Smooth muscle cell (in vitro differentiated cells): ENCODE measurements around the gene FANCC. TPM values are rescaled to one million over a fixed set of nuclear protein-coding genes. Genes with fewer than 3 reads are reported as not detected.

Experiments
- DNase-seq: peaks from one replicate; lab custom pipeline; 2025; ENCODE audit not compliant: unreplicated experiment; lab: John Stamatoyannopoulos, UW
- H2AFZ ChIP-seq: fragments of 200-600 bp; sonication (generic); 2 replicates; pipeline ENCODE4 v1.6.0; 2016; ENCODE audit warnings: antibody characterized with exemption, low read depth, mild to moderate bottlenecking
- H3F3A ChIP-seq: fragments of 200-600 bp; sonication (generic); 2 replicates; pipeline ENCODE4 v1.6.0; 2017; ENCODE audit warnings: antibody characterized with exemption, low read depth
- H3K27ac ChIP-seq: fragments of 200-600 bp; sonication (generic); 2 replicates; pipeline ENCODE4 v1.5.1; 2016; ENCODE audit warnings: low read depth, mild to moderate bottlenecking
- H3K27me3 ChIP-seq: fragments of 200-600 bp; sonication (generic); 2 replicates; pipeline ENCODE4 v1.6.1; 2016; ENCODE audit warnings: low read depth, mild to moderate bottlenecking
- H3K36me3 ChIP-seq: fragments of 200-600 bp; sonication (generic); 2 replicates; pipeline ENCODE4 v1.5.1; 2016; ENCODE audit warnings: low read depth
- H3K4me1 ChIP-seq: fragments of 200-600 bp; sonication (generic); 2 replicates; pipeline ENCODE4 v1.5.1; 2016; ENCODE audit warnings: low read depth
- H3K4me2 ChIP-seq: fragments of 200-600 bp; sonication (generic); 2 replicates; pipeline ENCODE4 v1.6.0; 2016; ENCODE audit warnings: mild to moderate bottlenecking
- H3K4me3 ChIP-seq: fragments of 200-600 bp; sonication (generic); 2 replicates; pipeline ENCODE4 v1.5.1; 2016; ENCODE audit warnings: mild to moderate bottlenecking
- H3K79me2 ChIP-seq: fragments of 200-600 bp; sonication (generic); 2 replicates; pipeline ENCODE4 v1.6.0; 2016; ENCODE audit warnings: low read depth, mild to moderate bottlenecking
- H3K9ac ChIP-seq: fragments of 200-600 bp; sonication (generic); 2 replicates; pipeline ENCODE4 v1.6.0; 2016; ENCODE audit warnings: low read depth
- H3K9me3 ChIP-seq: fragments of 200-600 bp; sonication (generic); replicated peaks from 2 replicates; pipeline ENCODE4 v1.5.1; 2016; ENCODE audit warnings: low read depth
- H4K20me1 ChIP-seq: fragments of 200-600 bp; sonication (generic); 2 replicates; pipeline ENCODE4 v1.6.0; 2016; ENCODE audit warnings: low read depth
- WGBS: methylation state at CpG from one replicate; pipeline ENCODE4 v1.1.7; 2016; ENCODE audit warnings: low lambda C conversion rate; 5-methylcytosine and 5-hydroxymethylcytosine counted together
- polyA plus RNA-seq: library from polyadenylated mRNA; unstranded; fragments of >200 nt; fragmentation: Nextera tagmentation; extraction: Ambion mirVana; gene quantifications from 2 replicates; pipeline ENCODE4 v1.2.1, GENCODE V29; 2016
- total RNA-seq: library from RNA; depleted of rRNA; stranded (reverse); fragments of >200 nt; gene quantifications from 2 replicates; pipeline ENCODE4 v1.2.3, GENCODE V29; 2014
- TF ChIP-seq, protein P1 (sequence below): fragments of 200-600 bp; sonication (generic); IDR thresholded peaks from 2 replicates; pipeline ENCODE4 v1.5.1; 2017; ENCODE audit warnings: borderline replicate concordance, mild to moderate bottlenecking, antibody characterized with exemption; ENCODE audit not compliant: insufficient read depth, poor library complexity, severe bottlenecking

The FANCC gene
- total and polyA plus RNA-seq, 2 experiments from 2014 or later: 11.0 to 11.2 TPM

DNA sequence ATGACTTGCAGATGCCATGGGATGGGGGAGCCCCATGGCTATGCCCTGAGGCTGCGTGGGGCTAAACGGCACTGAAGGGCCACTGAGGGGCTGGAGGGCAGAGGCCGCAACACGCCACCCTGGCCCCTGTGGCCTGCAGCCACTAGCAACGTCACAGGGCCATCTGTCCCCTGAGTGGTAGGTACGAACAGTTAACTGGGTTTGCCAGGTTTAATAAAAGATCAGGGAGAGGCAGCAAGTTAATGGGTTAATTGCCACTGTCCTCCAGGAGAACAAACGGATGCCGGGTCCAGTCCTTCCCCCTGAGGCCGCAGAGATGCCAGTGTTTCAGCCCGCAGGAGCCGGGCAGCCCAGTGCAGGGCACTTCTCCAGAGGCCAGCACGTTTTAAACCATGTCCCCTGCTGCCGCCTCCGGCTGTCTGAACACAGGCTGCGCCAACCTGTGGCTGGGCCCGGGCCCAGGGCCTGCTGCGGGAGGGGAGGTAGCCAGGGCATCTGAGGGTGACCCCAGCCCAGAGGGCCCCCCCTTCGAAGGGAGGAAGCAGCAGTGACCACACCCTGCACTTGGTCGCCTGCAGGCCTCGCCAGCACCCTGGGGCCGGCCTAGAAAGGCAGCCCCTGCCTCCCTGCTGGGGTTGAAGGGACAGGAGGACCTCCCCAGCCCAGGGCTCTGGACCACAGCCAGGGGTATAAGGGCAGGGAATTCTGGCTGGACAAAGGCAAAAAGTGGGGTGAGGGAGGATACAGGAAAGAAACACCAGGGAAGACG is 227.3 kb downstream of the FANCC start:
- peaks cover 55% of the 10 kb centered on the region for H3F3A ChIP-seq
- peak overlapping the region; percentile 76 for H3K4me2 ChIP-seq
- no peaks in the 10 kb centered on the region for H3K9me3 ChIP-seq
- peaks cover 9% of the 10 kb centered on the region for H3K79me2 ChIP-seq
- peaks cover 51% of the 10 kb centered on the region for H3K4me1 ChIP-seq
- H3K27ac ChIP-seq: peak overlapping the region; percentile 95
- H3K4me3 ChIP-seq: no peak overlapping the region
- no peaks in the 10 kb centered on the region for H3K27me3 ChIP-seq
- 70% methylated on average over 22 of the region's 22 CpGs for WGBS
- H4K20me1 ChIP-seq: peaks cover 34% of the 10 kb centered on the region
- peak overlapping the region; percentile 75 for H3K9ac ChIP-seq
- DNase-seq: no peak
- TF ChIP-seq, protein P1, sequence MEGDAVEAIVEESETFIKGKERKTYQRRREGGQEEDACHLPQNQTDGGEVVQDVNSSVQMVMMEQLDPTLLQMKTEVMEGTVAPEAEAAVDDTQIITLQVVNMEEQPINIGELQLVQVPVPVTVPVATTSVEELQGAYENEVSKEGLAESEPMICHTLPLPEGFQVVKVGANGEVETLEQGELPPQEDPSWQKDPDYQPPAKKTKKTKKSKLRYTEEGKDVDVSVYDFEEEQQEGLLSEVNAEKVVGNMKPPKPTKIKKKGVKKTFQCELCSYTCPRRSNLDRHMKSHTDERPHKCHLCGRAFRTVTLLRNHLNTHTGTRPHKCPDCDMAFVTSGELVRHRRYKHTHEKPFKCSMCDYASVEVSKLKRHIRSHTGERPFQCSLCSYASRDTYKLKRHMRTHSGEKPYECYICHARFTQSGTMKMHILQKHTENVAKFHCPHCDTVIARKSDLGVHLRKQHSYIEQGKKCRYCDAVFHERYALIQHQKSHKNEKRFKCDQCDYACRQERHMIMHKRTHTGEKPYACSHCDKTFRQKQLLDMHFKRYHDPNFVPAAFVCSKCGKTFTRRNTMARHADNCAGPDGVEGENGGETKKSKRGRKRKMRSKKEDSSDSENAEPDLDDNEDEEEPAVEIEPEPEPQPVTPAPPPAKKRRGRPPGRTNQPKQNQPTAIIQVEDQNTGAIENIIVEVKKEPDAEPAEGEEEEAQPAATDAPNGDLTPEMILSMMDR: no peak
- H2AFZ ChIP-seq: no peak overlapping the region
- H3K36me3 ChIP-seq: no peaks in the 10 kb centered on the region

DNA sequence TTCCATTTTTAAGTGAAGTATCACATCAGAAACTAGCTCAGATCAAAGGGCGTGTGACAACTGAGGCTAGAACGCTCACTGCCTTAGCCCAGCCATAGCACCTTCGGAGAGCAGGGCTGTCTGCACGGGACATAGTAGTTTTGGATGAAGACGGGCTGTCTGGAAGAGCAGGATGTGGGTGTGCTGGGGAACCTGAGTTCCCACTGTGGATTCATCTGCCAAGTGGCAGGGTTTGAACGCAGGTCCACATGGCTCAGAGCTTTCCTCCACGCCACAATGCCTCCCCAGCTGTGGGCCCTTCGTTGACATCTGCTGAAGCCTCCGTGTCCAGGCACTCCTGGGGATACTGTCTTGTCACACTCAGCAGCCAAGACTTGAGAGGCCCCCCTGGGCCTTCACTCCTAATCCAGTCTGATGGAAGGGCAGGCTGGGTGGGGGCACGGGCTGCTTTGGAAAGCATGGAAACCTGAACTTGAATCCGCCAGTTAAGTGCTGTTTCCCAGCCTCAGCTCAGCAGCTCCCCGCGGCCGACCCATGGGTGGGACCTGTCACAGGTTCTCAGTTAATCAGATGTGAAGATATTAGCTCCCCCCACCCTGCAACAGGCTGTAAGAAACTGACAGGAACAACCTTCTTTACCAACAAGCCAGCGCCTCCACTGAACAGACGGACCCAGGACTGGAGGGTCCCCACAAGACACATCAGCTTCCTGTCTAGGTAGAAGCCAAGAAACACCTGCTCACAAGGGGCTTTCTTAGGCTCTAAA is 228.1 kb downstream of the FANCC start:
- Histone ChIP-seq H3K9ac (peak overlapping the region; percentile 13), H3K4me2 (no peak overlapping the region), H3K79me2 (peaks cover 12% of the 10 kb centered on the region), H3K4me3 (no peak overlapping the region), H3F3A (peaks cover 56% of the 10 kb centered on the region), H2AFZ (no peak overlapping the region), H3K4me1 (peaks cover 51% of the 10 kb centered on the region), H3K36me3 (no peaks in the 10 kb centered on the region), H3K27ac (peak overlapping the region; percentile 95), H3K9me3 (no peaks in the 10 kb centered on the region), H4K20me1 (peaks cover 42% of the 10 kb centered on the region), H3K27me3 (no peaks in the 10 kb centered on the region)
- WGBS: 83% methylated on average over 16 of the region's 16 CpGs
- no peak for DNase-seq
- TF ChIP-seq, protein P1: no peak

DNA sequence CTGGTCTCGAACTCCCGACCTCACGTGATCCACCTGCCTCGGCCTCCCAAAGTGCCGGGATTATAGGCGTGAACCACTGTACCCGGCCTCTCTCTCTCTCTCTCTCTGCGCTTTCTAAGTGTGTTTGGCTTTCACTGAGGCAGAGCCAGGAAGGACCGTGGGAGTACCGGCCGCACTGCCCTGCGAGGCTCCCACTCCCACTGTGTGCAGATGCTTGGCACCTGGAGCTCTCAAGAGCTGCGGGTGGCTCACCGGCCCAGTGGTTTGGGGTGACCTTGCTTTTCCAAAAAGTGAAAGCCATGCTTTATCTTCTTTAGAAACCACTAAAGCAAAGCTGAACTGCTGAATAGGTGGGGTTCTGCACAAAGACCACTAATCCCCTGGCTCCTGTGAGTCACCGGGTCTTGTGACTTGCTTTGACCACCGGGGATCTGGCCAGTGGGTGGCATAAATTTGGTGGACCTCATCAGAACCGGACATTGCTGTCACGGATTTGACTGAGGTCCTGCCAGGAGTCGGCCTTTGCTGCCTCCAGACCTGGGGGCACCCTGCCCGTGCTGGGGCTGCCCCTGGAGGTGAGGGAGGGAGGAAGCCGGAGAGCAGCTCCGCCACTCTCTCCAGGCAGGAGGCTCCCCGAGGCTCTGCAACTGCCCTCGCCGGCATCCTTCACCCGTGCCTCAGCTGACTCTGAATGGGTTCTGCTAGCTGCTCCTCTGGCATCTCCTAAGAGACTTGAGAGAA is 228.9 kb downstream of the FANCC start:
- Histone ChIP-seq H3K9me3 (no peaks in the 10 kb centered on the region), H3K27me3 (no peaks in the 10 kb centered on the region), H3K36me3 (no peaks in the 10 kb centered on the region), H3F3A (peaks cover 54% of the 10 kb centered on the region), H3K27ac (peak overlapping the region; percentile 95), H3K4me3 (no peak overlapping the region), H2AFZ (no peak overlapping the region), H3K9ac (peak overlapping the region; percentile 13), H3K4me2 (peak overlapping the region; percentile 29), H3K4me1 (peaks cover 51% of the 10 kb centered on the region), H3K79me2 (peaks cover 20% of the 10 kb centered on the region), H4K20me1 (peaks cover 50% of the 10 kb centered on the region)
- TF ChIP-seq, protein P1: no peak
- DNase-seq: no peak
- 65% methylated on average over 25 of the region's 26 CpGs for WGBS
